Chondrocyte (in vitro differentiated cells): Measurements from ENCODE around the gene ALPP. TPM values are rescaled to one million over a fixed set of nuclear protein-coding genes. Genes with fewer than 3 reads are reported as not detected.

Experiments
- DNase-seq: peaks from one replicate; pipeline ENCODE4 v3.0.0; 2021; ENCODE audit warnings: mixed read lengths, low spot score
- H3K27ac Mint-ChIP-seq: one replicate; pipeline ENCODE4 v1.8.0; 2021; ENCODE audit warnings: mild to moderate bottlenecking, moderate library complexity, mixed read lengths; ENCODE audit not compliant: unreplicated experiment
- H3K27me3 Mint-ChIP-seq: 2 replicates; pipeline ENCODE4 v1.8.0; 2021; ENCODE audit warnings: low read depth, mixed read lengths
- H3K36me3 Mint-ChIP-seq: 2 replicates; pipeline ENCODE4 v1.8.0; 2021; ENCODE audit warnings: low read depth, mixed read lengths
- H3K4me1 Mint-ChIP-seq: 2 replicates; pipeline ENCODE4 v1.8.0; 2021; ENCODE audit warnings: low read depth, mild to moderate bottlenecking, mixed read lengths
- H3K4me3 Mint-ChIP-seq: one replicate; pipeline ENCODE4 v1.8.0; 2021; ENCODE audit warnings: mild to moderate bottlenecking, moderate library complexity, mixed read lengths; ENCODE audit not compliant: unreplicated experiment
- H3K9me3 Mint-ChIP-seq: 2 replicates; pipeline ENCODE4 v1.8.0; 2021; ENCODE audit warnings: low read depth, mixed read lengths
- total RNA-seq: library from RNA; stranded (reverse); gene quantifications from 3 replicates; pipeline ENCODE4 v1.2.1, GENCODE V29; 2021
- TF ChIP-seq, protein P1 (sequence below): fragments of 200-600 bp; sonication (generic); IDR thresholded peaks from 2 replicates; pipeline ENCODE4 v1.5.0; 2021; ENCODE audit warnings: antibody characterized with exemption, mild to moderate bottlenecking, moderate library complexity

Gene ALPP
- total RNA-seq, 1 donor from 2014 or later = not detected

GRCh38 chr2:232410238-232410900, 31.8 kb downstream of the ALPP start:
- H3K36me3 Mint-ChIP-seq = no peaks in the 10 kb centered on the region
- no peak overlapping the region for H3K4me3 Mint-ChIP-seq
- peaks cover 35% of the 10 kb centered on the region for H3K27me3 Mint-ChIP-seq
- TF ChIP-seq, protein P1, sequence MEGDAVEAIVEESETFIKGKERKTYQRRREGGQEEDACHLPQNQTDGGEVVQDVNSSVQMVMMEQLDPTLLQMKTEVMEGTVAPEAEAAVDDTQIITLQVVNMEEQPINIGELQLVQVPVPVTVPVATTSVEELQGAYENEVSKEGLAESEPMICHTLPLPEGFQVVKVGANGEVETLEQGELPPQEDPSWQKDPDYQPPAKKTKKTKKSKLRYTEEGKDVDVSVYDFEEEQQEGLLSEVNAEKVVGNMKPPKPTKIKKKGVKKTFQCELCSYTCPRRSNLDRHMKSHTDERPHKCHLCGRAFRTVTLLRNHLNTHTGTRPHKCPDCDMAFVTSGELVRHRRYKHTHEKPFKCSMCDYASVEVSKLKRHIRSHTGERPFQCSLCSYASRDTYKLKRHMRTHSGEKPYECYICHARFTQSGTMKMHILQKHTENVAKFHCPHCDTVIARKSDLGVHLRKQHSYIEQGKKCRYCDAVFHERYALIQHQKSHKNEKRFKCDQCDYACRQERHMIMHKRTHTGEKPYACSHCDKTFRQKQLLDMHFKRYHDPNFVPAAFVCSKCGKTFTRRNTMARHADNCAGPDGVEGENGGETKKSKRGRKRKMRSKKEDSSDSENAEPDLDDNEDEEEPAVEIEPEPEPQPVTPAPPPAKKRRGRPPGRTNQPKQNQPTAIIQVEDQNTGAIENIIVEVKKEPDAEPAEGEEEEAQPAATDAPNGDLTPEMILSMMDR = no peak
- no peak for DNase-seq
- no peaks in the 10 kb centered on the region for H3K9me3 Mint-ChIP-seq
- H3K27ac Mint-ChIP-seq = no peak overlapping the region
- H3K4me1 Mint-ChIP-seq = no peaks in the 10 kb centered on the region

DNA sequence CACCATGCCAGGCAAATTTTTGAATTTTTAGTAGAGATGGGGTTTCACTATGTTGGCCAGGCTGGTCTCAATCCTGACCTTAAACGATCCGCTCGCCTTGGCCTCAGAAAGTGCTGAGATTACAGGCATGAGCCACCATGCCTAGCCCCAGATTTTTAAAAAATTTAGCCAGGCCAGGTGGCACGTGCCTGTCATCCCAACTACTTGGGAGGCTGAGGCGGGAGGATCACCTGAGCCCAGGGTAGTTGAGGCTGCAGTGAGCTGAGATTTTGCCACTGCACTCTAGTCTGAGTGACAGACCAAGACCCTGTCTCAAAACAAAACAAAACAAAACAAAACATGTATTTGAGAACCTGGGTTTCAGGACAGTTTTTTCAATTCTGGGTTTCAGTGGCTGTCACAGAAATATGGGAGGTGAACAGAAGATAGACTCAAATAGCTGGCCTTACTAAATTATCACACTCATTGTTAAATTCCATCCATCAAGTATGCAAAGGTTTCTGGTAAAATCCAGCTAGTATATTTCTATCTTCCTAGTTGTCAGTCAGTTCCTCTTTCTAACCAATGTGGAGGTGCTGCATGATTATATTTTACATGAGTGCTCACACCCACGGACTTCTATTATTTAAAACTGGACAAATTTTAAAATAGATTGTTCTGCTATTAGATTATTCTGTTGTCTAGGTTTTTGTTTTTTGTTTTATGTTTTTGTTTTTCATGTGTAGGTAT, 33.5 kb downstream of the ALPP start:
- H3K9me3 Mint-ChIP-seq = no peaks in the 10 kb centered on the region
- no peaks in the 10 kb centered on the region for H3K4me1 Mint-ChIP-seq
- no peak for DNase-seq
- no peak overlapping the region for H3K27ac Mint-ChIP-seq
- no peak overlapping the region for H3K4me3 Mint-ChIP-seq
- H3K27me3 Mint-ChIP-seq = peaks cover 41% of the 10 kb centered on the region
- H3K36me3 Mint-ChIP-seq = no peaks in the 10 kb centered on the region
- TF ChIP-seq, protein P1 = no peak

- H3K4me1 Mint-ChIP-seq = no peaks in the 10 kb centered on the region
- no peaks in the 10 kb centered on the region for H3K36me3 Mint-ChIP-seq
Measured at GRCh38 chr2:232412986-232413385, 34.4 kb downstream of the ALPP start.

GRCh38 chr2:232415138-232415690, 36.7 kb downstream of the ALPP start:
- TF ChIP-seq, protein P1 = no peak
- no peak for DNase-seq
- peaks cover 11% of the 10 kb centered on the region for H3K4me1 Mint-ChIP-seq
- no peak overlapping the region for H3K27ac Mint-ChIP-seq
- H3K4me3 Mint-ChIP-seq = no peak overlapping the region
- H3K9me3 Mint-ChIP-seq = no peaks in the 10 kb centered on the region
- H3K27me3 Mint-ChIP-seq = peaks cover 56% of the 10 kb centered on the region
- no peaks in the 10 kb centered on the region for H3K36me3 Mint-ChIP-seq

More at GRCh38 chr2:232412986-232413385, 34.4 kb downstream of the ALPP start:
- Mint-ChIP-seq H3K4me3 (no peak overlapping the region), H3K9me3 (no peaks in the 10 kb centered on the region), H3K27me3 (peaks cover 42% of the 10 kb centered on the region), H3K27ac (no peak overlapping the region)
- TF ChIP-seq, protein P1 = no peak
- DNase-seq = no peak

DNA sequence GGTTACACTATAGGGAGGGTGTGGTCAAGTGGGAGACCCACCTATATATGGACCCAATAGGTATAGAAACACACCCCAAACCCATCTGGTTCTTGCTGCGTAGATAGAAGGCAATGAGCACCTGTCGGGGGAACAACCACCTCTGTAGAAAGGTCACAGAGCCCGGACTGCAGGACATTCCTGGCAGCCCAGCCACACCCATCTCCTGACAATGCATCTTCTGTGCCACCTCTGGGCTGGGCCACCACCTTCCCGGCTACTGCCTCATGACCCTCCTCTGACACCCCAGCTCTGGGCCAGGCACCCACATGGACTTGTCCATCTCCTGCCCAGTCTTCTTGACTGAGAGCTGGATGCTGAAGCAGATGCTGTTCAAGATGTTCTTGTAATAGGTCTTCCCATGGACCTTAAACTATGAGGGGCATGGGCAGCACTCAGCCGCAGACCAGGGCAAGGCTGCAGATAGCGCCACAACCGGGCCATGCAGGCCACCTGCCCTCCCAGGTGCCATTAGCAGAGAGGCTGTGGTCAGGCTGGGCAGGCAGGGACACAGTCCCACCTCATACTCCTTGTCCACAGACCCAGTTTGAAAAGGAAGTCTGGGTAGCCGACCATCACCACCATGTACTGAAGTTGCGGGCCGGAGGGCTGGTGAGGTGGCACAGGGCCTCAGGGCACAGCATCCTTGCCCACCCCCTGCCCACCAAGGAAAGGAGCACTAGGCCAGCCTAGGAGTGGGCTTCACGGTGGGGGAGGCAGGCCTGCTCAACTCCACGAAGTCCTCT, 37.4 kb downstream of the ALPP start:
- H3K27ac Mint-ChIP-seq = no peak overlapping the region
- peaks cover 14% of the 10 kb centered on the region for H3K4me1 Mint-ChIP-seq
- H3K4me3 Mint-ChIP-seq = no peak overlapping the region
- H3K27me3 Mint-ChIP-seq = peaks cover 54% of the 10 kb centered on the region
- no peaks in the 10 kb centered on the region for H3K9me3 Mint-ChIP-seq
- TF ChIP-seq, protein P1 = no peak
- DNase-seq = no peak
- H3K36me3 Mint-ChIP-seq = no peaks in the 10 kb centered on the region
